ENCODE data around the gene ITPR1. TPM values are rescaled to one million over a fixed set of nuclear protein-coding genes. Genes with fewer than 3 reads are reported as not detected.

ITPR1 gene
- total RNA-seq, 1 donor, result 16.4 TPM

DNA sequence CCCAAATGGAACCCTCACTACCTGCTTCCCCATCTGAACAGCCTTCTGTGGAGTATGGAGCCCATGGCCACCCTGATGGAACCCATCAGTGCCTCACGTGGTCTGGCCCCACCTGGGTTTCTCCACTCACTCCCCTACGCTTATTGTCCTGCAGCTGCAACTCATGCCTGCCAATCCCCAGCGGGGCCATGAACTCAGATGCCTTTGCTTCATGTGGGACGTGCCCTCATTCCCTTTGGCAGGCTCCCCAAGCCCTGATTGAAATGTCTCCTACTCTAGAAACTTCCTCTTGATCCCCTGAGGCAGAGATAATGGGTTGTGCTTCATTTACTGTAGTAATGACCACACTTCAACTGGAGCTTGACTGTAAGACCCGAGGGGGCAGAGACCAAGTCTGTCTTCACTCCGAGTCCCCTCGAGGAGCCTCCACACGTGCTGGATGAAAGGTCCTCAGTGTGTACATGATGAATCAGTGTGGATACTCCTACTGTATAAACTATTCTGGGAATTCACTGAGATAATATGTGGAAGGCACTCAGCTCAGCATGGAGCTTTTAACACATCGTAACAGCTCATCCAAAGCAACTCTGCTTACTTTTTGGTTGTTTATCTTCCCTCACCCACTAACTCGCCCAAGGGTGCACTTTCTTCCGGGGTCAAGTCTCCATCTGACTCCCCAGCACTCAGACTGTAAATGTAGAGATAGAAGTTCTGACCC lies 253.3 kb downstream of the ITPR1 start:
- DNase-seq (ENCODE audit: low read depth), result peak; percentile 89
- no peak overlapping the region for H3K4me3 ChIP-seq (ENCODE audit: low read depth, low read length)
- TF ChIP-seq, protein P1, sequence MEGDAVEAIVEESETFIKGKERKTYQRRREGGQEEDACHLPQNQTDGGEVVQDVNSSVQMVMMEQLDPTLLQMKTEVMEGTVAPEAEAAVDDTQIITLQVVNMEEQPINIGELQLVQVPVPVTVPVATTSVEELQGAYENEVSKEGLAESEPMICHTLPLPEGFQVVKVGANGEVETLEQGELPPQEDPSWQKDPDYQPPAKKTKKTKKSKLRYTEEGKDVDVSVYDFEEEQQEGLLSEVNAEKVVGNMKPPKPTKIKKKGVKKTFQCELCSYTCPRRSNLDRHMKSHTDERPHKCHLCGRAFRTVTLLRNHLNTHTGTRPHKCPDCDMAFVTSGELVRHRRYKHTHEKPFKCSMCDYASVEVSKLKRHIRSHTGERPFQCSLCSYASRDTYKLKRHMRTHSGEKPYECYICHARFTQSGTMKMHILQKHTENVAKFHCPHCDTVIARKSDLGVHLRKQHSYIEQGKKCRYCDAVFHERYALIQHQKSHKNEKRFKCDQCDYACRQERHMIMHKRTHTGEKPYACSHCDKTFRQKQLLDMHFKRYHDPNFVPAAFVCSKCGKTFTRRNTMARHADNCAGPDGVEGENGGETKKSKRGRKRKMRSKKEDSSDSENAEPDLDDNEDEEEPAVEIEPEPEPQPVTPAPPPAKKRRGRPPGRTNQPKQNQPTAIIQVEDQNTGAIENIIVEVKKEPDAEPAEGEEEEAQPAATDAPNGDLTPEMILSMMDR (IDR thresholded peaks at IDR 0.05; ENCODE audit: insufficient read depth, low read depth, low read length), result no peak

DNA sequence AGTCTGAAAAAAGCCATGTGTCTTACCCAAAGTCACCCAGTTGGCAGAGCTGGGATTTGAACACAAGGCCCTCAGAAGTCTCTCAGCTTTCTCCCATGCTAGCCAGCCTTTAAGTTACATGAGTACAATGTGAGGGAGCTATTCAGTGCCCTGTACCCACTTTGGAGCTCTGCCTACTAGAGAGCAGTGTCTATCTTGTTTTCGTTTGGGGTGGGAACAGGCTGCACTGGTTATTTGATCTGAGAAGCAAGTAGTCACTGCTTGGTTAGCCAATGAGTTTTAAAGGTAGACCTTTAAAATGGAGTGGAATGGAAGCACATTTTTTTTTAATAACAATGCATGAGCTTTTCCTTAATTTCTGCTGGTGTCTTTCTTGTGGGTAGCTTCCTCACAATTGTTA lies 255.0 kb downstream of the ITPR1 start:
- no peak overlapping the region for H3K4me3 ChIP-seq (ENCODE audit: low read depth, low read length)
- TF ChIP-seq, protein P1 (IDR thresholded peaks at IDR 0.05; ENCODE audit: insufficient read depth, low read depth, low read length), result no peak
- no peak for DNase-seq (ENCODE audit: low read depth)

DNA sequence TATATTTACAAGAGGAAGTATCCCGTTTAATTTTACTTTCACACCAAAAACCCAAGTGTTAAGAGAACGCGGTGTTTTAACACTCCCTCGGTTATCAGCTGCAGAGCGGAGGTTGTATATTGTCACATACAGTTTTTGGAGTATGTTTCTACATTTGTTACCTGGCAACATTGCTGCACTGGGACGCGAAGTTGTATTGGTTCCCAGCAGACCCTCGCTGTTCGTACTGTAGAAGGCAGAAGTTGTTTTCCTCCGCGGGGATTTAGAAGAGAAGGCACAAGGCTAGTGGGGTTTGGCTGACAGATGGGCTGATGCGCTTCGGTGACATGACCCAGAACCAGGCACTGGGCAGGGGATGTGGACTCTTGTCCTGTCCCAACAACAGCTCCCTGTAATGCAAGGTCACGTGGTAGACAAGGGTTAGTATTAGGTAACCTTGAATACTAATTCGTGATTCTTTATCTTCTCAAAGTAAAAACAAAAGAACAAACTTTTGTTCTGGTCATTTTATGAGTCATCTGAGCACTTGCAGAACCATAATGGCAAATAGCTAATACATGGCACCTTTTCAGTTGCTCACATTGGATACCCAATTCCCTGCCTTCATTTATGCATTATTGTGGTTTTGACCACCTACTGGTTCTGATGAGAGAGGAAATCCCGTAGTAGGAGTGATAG lies 255.7 kb downstream of the ITPR1 start:
- DNase-seq (ENCODE audit: low read depth), result no peak
- H3K4me3 ChIP-seq (ENCODE audit: low read depth, low read length), result no peak overlapping the region
- TF ChIP-seq, protein P1 (IDR thresholded peaks at IDR 0.05; ENCODE audit: insufficient read depth, low read depth, low read length), result no peak

DNA sequence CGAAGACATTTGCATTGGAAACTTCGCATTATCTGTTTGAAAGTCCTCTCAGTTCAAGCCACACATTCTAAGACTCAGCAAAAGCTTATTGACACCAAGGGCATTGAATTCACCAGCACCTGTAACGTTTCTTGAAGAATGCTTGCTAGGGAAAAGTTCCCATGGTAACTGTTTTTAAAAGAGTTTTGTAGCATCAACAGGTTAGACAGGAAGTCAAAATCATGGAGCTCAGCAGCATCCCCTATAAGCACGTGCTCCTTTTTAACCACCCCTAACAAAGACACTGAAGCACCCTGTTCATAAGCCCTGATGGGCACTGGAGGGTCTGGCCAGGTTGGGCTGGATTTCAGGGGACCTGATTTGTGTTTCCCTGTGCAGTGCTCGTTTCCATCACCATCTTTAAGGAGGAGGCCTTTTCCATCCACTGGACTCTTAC lies 256.4 kb downstream of the ITPR1 start:
- H3K4me3 ChIP-seq (ENCODE audit: low read depth, low read length), result no peak overlapping the region
- DNase-seq (ENCODE audit: low read depth), result no peak
- TF ChIP-seq, protein P1 (IDR thresholded peaks at IDR 0.05; ENCODE audit: insufficient read depth, low read depth, low read length), result no peak

DNA sequence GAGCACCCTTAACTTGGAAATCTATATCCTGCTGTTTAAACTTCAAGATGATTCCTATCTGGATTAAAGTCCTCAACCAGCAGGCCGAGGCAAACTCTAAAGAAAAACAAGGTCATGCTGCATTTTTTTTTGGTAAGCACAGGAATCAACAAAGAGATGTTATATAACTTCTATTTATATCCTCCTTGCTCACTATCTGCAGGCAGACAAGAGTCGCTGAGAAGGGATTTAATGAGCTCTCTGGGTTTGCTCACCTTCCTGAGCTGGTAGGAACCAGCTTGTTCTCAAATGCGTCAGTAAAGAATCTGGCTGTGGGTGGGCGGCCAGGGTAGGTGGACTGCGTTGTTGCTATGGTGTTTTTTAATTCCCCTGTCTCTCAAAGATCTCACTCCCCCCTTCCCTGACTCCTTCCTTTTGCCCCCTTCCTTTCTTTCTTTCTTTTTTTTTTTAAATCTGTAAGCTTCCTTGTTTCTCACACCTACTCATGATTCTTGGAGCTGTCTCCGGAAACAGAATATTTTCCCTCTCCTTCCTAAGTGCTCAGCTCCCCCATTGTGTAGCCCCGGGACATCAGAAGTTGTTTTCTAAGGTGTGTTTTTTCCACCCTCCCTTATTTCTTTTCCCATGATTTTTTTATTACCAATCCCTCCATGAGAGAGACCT lies 257.3 kb downstream of the ITPR1 start:
- H3K4me3 ChIP-seq (ENCODE audit: low read depth, low read length), result no peak overlapping the region
- TF ChIP-seq, protein P1 (IDR thresholded peaks at IDR 0.05; ENCODE audit: insufficient read depth, low read depth, low read length), result no peak
- DNase-seq (ENCODE audit: low read depth), result peak; percentile 91

DNA sequence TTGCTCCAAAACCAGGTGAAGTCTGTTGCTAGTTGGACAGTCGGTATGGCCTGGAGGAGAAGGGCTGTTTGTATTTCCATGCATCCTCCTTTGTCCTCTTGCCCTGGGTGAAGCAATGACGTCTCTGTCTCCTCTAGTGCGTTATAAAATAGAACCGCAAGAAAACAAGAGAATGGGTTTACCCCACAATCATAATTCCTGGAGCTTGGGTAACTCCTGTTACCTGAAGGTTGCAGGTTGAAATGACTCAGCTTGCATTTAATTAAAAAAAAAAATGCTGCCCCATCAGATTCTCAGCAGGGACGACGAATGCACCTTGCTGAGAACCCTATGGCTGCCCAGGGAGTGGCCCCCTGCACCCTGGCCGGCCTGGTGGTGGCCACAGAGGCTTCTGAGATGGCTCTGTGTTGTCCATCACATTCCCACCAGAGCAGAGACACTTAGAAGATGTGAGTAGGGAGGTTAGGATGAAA lies 257.9 kb downstream of the ITPR1 start:
- H3K4me3 ChIP-seq (ENCODE audit: low read depth, low read length), result no peak overlapping the region
- TF ChIP-seq, protein P1 (IDR thresholded peaks at IDR 0.05; ENCODE audit: insufficient read depth, low read depth, low read length), result no peak
- DNase-seq (ENCODE audit: low read depth), result no peak

Measured in fibroblast of villous mesenchyme (primary cell).